Natural killer cell (primary cell): Measurements from ENCODE around the gene ZC3H12C. TPM values are rescaled to one million over a fixed set of nuclear protein-coding genes. Genes with fewer than 3 reads are reported as not detected.

Experiments used
- ATAC-seq, 3 donors: fragments of 150-1000 bp in 2 of 3; fragments of 200-7000 bp in 1 of 3; cut with Tn5 transposase; 1 replicate in 1 of 3; 2 replicates in 2 of 3; pipeline ENCODE4 v1.10.0; 2021; ENCODE audit warnings: mild to moderate bottlenecking in 2 of 3, moderate library complexity in 2 of 3
- DNase-seq, 2 donors: peaks; one replicate each; pipeline versions ENCODE4 v3.0.0 to v3.0.0-alpha.2; 2013 to 2021; ENCODE audit warnings: mixed read lengths in 1 of 2
- H3K27ac ChIP-seq: one replicate; pipeline ENCODE4 v1.5.1; 2013; ENCODE audit warnings: mild to moderate bottlenecking, low read length
- H3K27me3 ChIP-seq: one replicate; pipeline ENCODE4 v1.6.1; 2013; ENCODE audit warnings: low read length; ENCODE audit not compliant: control insufficient read depth, insufficient read depth
- H3K36me3 ChIP-seq: one replicate; pipeline ENCODE4 v1.6.1; 2013; ENCODE audit warnings: low read length; ENCODE audit not compliant: control insufficient read depth, insufficient read depth
- H3K4me1 ChIP-seq: one replicate; pipeline ENCODE4 v1.6.1; 2013; ENCODE audit warnings: low read length; ENCODE audit not compliant: control insufficient read depth, insufficient read depth
- H3K4me3 ChIP-seq: one replicate; pipeline ENCODE4 v1.5.1; 2013; ENCODE audit warnings: low read length
- H3K9me3 ChIP-seq: one replicate; pipeline ENCODE4 v1.6.1; 2013; ENCODE audit warnings: low read length; ENCODE audit not compliant: control insufficient read depth, insufficient read depth
- H3K27ac Mint-ChIP-seq, 2 donors: one replicate each; pipeline ENCODE4 v1.8.0; 2022; ENCODE audit warnings: mild to moderate bottlenecking in 2 of 2, mixed read lengths in 2 of 2, moderate library complexity in 1 of 2
- H3K27me3 Mint-ChIP-seq, 2 donors: one replicate each; pipeline ENCODE4 v1.8.0; 2022; ENCODE audit warnings: low read depth in 2 of 2, mixed read lengths in 2 of 2
- H3K36me3 Mint-ChIP-seq: one replicate; pipeline ENCODE4 v1.8.0; 2022; ENCODE audit warnings: mixed read lengths
- H3K4me1 Mint-ChIP-seq, 2 donors: one replicate each; pipeline ENCODE4 v1.8.0; 2022; ENCODE audit warnings: mixed read lengths in 2 of 2
- H3K4me3 Mint-ChIP-seq: one replicate; pipeline ENCODE4 v1.8.0; 2022; ENCODE audit warnings: mild to moderate bottlenecking, moderate library complexity, mixed read lengths
- H3K9me3 Mint-ChIP-seq, 2 donors: one replicate each; pipeline ENCODE4 v1.8.0; 2022; ENCODE audit warnings: mixed read lengths in 2 of 2
- WGBS: methylation state at CpG from one replicate; pipeline ENCODE4 v1.1.7; 2013; ENCODE audit warnings: missing lambda C conversion rate; ENCODE audit not compliant: insufficient coverage; 5-methylcytosine and 5-hydroxymethylcytosine counted together
- intact Hi-C: fragments of 100-400 bp; cut with micrococcal nuclease; formaldehyde crosslinking; loops from one replicate; pipeline ENCODE4 v1.14.2; 2022
- total RNA-seq, 4 donors: library from RNA; stranded (reverse); fragments of 120-200 nt in 1 of 4; gene quantifications; one replicate each; pipeline versions ENCODE4 v1.2.3 to v1.2.4, GENCODE V29; 2013 to 2022
- TF ChIP-seq, protein P1 (sequence below): fragments of 200-600 bp; IDR thresholded peaks from one replicate; pipeline ENCODE4 v1.8.0; 2022; ENCODE audit warnings: antibody characterized with exemption

The ZC3H12C gene
- total RNA-seq, 3 donors from 2014 or later (not counting 1 experiment from before 2014, with no cell fraction given): 0.16 to 0.45 TPM; not detected in 1

DNA sequence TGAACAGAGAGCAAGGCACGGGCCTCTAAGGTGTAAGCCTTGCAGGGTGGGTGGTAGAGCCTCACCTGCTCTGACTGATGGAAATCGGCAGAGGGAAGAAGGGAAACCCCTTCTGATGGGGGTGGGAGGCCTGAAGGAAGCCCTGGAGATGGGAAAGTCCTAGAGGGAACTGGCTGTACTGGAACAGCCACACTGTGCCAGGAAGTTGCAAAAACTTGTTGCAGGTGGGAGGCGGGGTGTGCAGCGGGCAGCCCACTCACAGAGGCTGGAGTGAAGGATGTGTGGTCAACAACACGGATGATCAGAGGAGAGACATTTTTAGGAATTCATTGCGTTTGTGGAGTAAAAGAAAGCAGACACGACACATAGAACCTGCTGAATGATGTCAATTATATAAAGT lies 91.3 kb downstream of the ZC3H12C start:
- DNase-seq: no peak
- 81% methylated on average over 7 of the region's 7 CpGs for WGBS
- no peak overlapping the region for H3K4me3 Mint-ChIP-seq
- H3K9me3 Mint-ChIP-seq: no peaks in the 10 kb centered on the region
- peaks cover 0 to 2% of the 10 kb centered on the region in 2 donors for H3K27me3 Mint-ChIP-seq
- no peak overlapping the region for H3K4me3 ChIP-seq
- H3K4me1 Mint-ChIP-seq: no peaks in the 10 kb centered on the region
- TF ChIP-seq, protein P1, sequence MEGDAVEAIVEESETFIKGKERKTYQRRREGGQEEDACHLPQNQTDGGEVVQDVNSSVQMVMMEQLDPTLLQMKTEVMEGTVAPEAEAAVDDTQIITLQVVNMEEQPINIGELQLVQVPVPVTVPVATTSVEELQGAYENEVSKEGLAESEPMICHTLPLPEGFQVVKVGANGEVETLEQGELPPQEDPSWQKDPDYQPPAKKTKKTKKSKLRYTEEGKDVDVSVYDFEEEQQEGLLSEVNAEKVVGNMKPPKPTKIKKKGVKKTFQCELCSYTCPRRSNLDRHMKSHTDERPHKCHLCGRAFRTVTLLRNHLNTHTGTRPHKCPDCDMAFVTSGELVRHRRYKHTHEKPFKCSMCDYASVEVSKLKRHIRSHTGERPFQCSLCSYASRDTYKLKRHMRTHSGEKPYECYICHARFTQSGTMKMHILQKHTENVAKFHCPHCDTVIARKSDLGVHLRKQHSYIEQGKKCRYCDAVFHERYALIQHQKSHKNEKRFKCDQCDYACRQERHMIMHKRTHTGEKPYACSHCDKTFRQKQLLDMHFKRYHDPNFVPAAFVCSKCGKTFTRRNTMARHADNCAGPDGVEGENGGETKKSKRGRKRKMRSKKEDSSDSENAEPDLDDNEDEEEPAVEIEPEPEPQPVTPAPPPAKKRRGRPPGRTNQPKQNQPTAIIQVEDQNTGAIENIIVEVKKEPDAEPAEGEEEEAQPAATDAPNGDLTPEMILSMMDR: no peak
- intact Hi-C loops: no loop called here
- no peak for ATAC-seq
- no peaks in the 10 kb centered on the region for H3K27me3 ChIP-seq
- no peaks in the 10 kb centered on the region for H3K9me3 ChIP-seq
- H3K4me1 ChIP-seq: no peaks in the 10 kb centered on the region
- H3K36me3 Mint-ChIP-seq: no peaks in the 10 kb centered on the region
- no peak overlapping the region for H3K27ac Mint-ChIP-seq
- no peak overlapping the region for H3K27ac ChIP-seq
- no peaks in the 10 kb centered on the region for H3K36me3 ChIP-seq

DNA sequence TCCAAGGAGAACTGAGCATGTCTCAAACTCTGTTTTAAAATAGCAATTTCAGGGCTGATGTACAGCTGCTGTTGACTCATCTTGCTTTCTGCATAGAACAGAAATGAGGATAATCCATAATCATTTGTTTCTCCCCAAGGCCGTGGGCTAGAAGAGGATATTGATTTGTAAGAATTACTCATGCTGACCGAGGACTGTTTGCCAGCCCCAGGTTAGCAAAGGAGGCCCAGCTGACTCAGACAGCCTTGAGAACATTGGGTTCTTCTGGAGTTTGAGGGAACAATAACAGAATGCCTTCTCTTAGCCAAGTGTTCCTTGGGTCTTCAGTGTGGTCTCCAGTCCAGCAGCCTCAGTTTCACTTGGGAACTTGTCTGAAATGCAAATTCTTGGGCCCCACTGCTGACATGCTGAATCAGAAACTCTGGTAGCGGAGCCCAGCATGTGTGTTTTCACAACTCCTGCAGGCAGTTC lies 92.0 kb downstream of the ZC3H12C start:
- 94% methylated on average over 3 of the region's 3 CpGs for WGBS
- Mint-ChIP-seq H3K4me1 (no peaks in the 10 kb centered on the region), H3K9me3 (no peaks in the 10 kb centered on the region), H3K36me3 (no peaks in the 10 kb centered on the region), H3K4me3 (no peak overlapping the region), H3K27ac (no peak overlapping the region), H3K27me3 (peaks cover 0 to 3% of the 10 kb centered on the region in 2 donors)
- no peaks in the 10 kb centered on the region for H3K9me3 ChIP-seq
- H3K27ac ChIP-seq: no peak overlapping the region
- intact Hi-C loops: no loop called here
- H3K36me3 ChIP-seq: no peaks in the 10 kb centered on the region
- DNase-seq (no peak), ATAC-seq (no peak)
- H3K4me3 ChIP-seq: no peak overlapping the region
- TF ChIP-seq, protein P1: no peak
- H3K4me1 ChIP-seq: no peaks in the 10 kb centered on the region
- H3K27me3 ChIP-seq: no peaks in the 10 kb centered on the region

DNA sequence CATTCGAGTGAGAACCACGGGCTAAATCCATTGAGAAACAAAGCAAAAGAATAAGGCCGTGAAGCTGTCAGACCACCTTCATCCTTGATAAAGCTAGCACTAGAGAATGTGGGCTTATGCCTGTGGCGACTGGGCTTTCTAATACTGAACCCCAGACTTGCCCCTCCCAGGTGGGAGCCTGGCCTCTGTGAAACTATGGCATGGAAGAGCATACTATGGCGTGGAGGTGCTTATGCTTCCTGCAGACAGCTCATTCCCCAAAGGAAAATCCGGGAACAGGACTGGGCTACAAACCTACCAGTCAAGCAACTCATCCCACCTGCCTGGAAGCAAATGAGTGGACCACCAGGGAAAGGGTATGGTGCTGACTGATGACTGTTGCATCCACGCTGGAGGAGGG lies 92.4 kb downstream of the ZC3H12C start:
- intact Hi-C loops: no loop called here
- H3K27ac Mint-ChIP-seq: no peak overlapping the region

More for the DNA sequence above, 92.4 kb downstream of the ZC3H12C start:
- no peak overlapping the region for H3K4me3 ChIP-seq
- 86% methylated on average over 6 of the region's 7 CpGs for WGBS
- H3K36me3 Mint-ChIP-seq: no peaks in the 10 kb centered on the region
- no peaks in the 10 kb centered on the region for H3K36me3 ChIP-seq
- no peaks in the 10 kb centered on the region for H3K4me1 Mint-ChIP-seq
- H3K27me3 ChIP-seq: no peaks in the 10 kb centered on the region
- peaks cover under 1 to 6% of the 10 kb centered on the region in 2 donors for H3K27me3 Mint-ChIP-seq
- H3K9me3 Mint-ChIP-seq: no peaks in the 10 kb centered on the region
- TF ChIP-seq, protein P1: no peak
- DNase-seq: no peak
- H3K4me3 Mint-ChIP-seq: no peak overlapping the region
- no peak overlapping the region for H3K27ac ChIP-seq
- no peak for ATAC-seq
- no peaks in the 10 kb centered on the region for H3K9me3 ChIP-seq
- no peaks in the 10 kb centered on the region for H3K4me1 ChIP-seq
